ENCODE data around the gene MACROD2. TPM values are rescaled to one million over a fixed set of nuclear protein-coding genes. Genes with fewer than 3 reads are reported as not detected.

Gene MACROD2
- total RNA-seq, 1 experiment from 2014 or later, result 1.4 TPM

DNA sequence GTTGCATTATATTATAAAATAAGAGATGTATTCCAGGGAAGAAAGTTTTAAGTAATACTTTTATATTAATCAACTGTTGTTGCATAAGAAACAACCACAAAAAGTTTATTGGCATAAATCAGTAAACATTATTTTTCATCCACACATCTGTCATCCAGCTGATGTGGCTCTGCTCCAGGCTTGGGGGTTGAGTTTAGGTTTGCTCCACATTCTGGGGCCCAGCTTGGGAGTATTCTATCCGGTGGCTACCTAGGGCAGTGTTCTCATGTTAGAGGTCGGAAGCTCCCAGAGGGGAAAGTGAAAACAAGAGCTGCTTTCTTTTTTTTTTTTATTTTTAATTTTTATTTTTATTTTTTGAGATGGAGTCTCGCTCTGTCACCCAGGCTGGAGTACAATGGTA lies 1070.5 kb downstream of the MACROD2 start:
- ChIA-PET CTCF (no interaction called here), POLR2A (ENCODE audit: low non-redundant PET) (no interaction called here)
- Histone ChIP-seq H3K27ac (ENCODE audit: low read depth, low read length, poor library complexity, severe bottlenecking) (no peak overlapping the region), H3K4me3 (ENCODE audit: low read depth, low read length, poor library complexity, severe bottlenecking) (no peak overlapping the region), H3K9me3 (ENCODE audit: low read depth, low read length, poor library complexity, severe bottlenecking) (peaks cover 6% of the 10 kb centered on the region), H3K36me3 (ENCODE audit: insufficient read depth, low read length, poor library complexity, severe bottlenecking) (no peaks in the 10 kb centered on the region), H3K4me1 (ENCODE audit: insufficient read depth, low read length, poor library complexity, severe bottlenecking) (no peaks in the 10 kb centered on the region), H3K27me3 (replicated peaks; ENCODE audit: insufficient read depth, low read depth, low read length, poor library complexity) (no peaks in the 10 kb centered on the region)
- TF ChIP-seq EZH2 (IDR thresholded peaks at IDR 0.05; ENCODE audit: borderline replicate concordance, low read depth, low read length, poor library complexity, severe bottlenecking), result no peak
- TF ChIP-seq, protein P1, sequence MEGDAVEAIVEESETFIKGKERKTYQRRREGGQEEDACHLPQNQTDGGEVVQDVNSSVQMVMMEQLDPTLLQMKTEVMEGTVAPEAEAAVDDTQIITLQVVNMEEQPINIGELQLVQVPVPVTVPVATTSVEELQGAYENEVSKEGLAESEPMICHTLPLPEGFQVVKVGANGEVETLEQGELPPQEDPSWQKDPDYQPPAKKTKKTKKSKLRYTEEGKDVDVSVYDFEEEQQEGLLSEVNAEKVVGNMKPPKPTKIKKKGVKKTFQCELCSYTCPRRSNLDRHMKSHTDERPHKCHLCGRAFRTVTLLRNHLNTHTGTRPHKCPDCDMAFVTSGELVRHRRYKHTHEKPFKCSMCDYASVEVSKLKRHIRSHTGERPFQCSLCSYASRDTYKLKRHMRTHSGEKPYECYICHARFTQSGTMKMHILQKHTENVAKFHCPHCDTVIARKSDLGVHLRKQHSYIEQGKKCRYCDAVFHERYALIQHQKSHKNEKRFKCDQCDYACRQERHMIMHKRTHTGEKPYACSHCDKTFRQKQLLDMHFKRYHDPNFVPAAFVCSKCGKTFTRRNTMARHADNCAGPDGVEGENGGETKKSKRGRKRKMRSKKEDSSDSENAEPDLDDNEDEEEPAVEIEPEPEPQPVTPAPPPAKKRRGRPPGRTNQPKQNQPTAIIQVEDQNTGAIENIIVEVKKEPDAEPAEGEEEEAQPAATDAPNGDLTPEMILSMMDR (conservative IDR thresholded peaks at IDR 0.05; ENCODE audit: low read depth, low read length), result no peak
- BruUV-seq (replicated peaks), result no TSS peak
- DNase-seq (ENCODE audit: low spot score), result no peak
- intact Hi-C loops (cut with micrococcal nuclease; ENCODE audit: unreplicated experiment), result no loop called here

DNA sequence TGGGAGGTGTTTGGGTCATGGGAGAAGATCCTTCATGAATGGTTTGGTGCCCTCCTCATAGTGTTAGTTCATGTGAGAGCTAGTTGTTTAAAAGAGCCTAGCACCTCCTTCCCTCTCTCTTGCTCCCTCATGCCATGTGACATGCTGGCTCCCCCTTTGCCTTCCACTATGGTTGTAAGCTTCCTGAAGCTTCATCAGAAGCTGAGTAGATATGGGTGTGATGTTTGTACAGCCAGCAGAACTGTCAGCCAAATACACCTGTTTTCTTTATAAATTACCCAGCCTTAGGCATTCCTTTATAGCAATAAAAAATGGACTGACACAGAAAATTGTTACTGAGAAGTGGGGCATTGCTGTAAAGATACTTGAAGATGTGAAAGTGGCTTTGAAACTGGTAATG lies 1073.2 kb downstream of the MACROD2 start:
- H3K27me3 ChIP-seq (replicated peaks; ENCODE audit: insufficient read depth, low read depth, low read length, poor library complexity), result no peaks in the 10 kb centered on the region
- BruUV-seq (replicated peaks), result no TSS peak
- ChIA-PET POLR2A (ENCODE audit: low non-redundant PET) (no interaction called here), CTCF (no interaction called here)
- intact Hi-C loops (cut with micrococcal nuclease; ENCODE audit: unreplicated experiment), result no loop called here
- H3K36me3 ChIP-seq (ENCODE audit: insufficient read depth, low read length, poor library complexity, severe bottlenecking), result no peaks in the 10 kb centered on the region
- TF ChIP-seq EZH2 (IDR thresholded peaks at IDR 0.05; ENCODE audit: borderline replicate concordance, low read depth, low read length, poor library complexity, severe bottlenecking), result no peak
- TF ChIP-seq, protein P1 (conservative IDR thresholded peaks at IDR 0.05; ENCODE audit: low read depth, low read length), result no peak
- peaks cover 15% of the 10 kb centered on the region for H3K9me3 ChIP-seq (ENCODE audit: low read depth, low read length, poor library complexity, severe bottlenecking)
- H3K27ac ChIP-seq (ENCODE audit: low read depth, low read length, poor library complexity, severe bottlenecking), result no peak overlapping the region
- no peak overlapping the region for H3K4me3 ChIP-seq (ENCODE audit: low read depth, low read length, poor library complexity, severe bottlenecking)
- no peaks in the 10 kb centered on the region for H3K4me1 ChIP-seq (ENCODE audit: insufficient read depth, low read length, poor library complexity, severe bottlenecking)
- DNase-seq (ENCODE audit: low spot score), result no peak

DNA sequence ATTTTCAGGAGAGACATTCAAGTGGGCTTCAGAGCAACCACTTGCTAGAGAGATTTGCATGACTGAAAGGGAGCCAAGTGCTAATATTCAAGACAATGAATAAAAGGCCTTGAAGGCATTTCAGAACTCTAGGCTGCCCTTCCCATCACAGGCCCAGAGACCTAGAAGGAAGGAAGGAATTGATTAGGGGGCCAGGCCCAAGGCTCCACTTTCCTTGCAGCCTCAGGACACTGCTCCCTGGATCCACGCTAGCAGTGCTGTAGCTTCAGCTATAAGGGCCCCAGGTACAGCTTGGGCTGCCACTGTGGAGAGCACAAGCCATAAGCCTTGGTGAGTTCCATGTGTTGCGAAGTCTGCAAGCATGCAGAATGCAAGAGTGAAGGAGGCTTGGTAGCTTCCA lies 1074.0 kb downstream of the MACROD2 start:
- TF ChIP-seq, protein P1 (conservative IDR thresholded peaks at IDR 0.05; ENCODE audit: low read depth, low read length), result no peak
- no peak for TF ChIP-seq EZH2 (IDR thresholded peaks at IDR 0.05; ENCODE audit: borderline replicate concordance, low read depth, low read length, poor library complexity, severe bottlenecking)
- Histone ChIP-seq H3K4me1 (ENCODE audit: insufficient read depth, low read length, poor library complexity, severe bottlenecking) (no peaks in the 10 kb centered on the region), H3K36me3 (ENCODE audit: insufficient read depth, low read length, poor library complexity, severe bottlenecking) (no peaks in the 10 kb centered on the region), H3K9me3 (ENCODE audit: low read depth, low read length, poor library complexity, severe bottlenecking) (peaks cover 15% of the 10 kb centered on the region), H3K27me3 (replicated peaks; ENCODE audit: insufficient read depth, low read depth, low read length, poor library complexity) (no peaks in the 10 kb centered on the region), H3K27ac (ENCODE audit: low read depth, low read length, poor library complexity, severe bottlenecking) (no peak overlapping the region), H3K4me3 (ENCODE audit: low read depth, low read length, poor library complexity, severe bottlenecking) (no peak overlapping the region)
- POLR2A ChIA-PET (ENCODE audit: low non-redundant PET), result no interaction called here
- BruUV-seq (replicated peaks), result no TSS peak
- intact Hi-C loops (cut with micrococcal nuclease; ENCODE audit: unreplicated experiment), result no loop called here
- CTCF ChIA-PET, result no interaction called here
- no peak for DNase-seq (ENCODE audit: low spot score)
